KG1 (cell line): ENCODE data around the gene COPS9.

Experiments
- DNase-seq: peaks from one replicate; lab custom pipeline; 2025; lab: John Stamatoyannopoulos, UW

Gene COPS9

GRCh38 chr2:240134466-240134865 is 1.6 kb downstream of the COPS9 start:
- DNase-seq: no peak

GRCh38 chr2:240133401-240133800 is 2.7 kb downstream of the COPS9 start:
- no peak for DNase-seq

GRCh38 chr2:240132651-240132980 is 3.5 kb downstream of the COPS9 start:
- no peak for DNase-seq

GRCh38 chr2:240131941-240132650 is 4.0 kb downstream of the COPS9 start:
- no peak for DNase-seq

GRCh38 chr2:240131296-240131695 is 4.8 kb downstream of the COPS9 start:
- no peak for DNase-seq

- no peak for DNase-seq
Observed at GRCh38 chr2:240130393-240131195, 5.5 kb downstream of the COPS9 start.

GRCh38 chr2:240129731-240130392 is 6.2 kb downstream of the COPS9 start:
- DNase-seq: no peak

- no peak for DNase-seq
Observed at GRCh38 chr2:240129311-240129710, 6.8 kb downstream of the COPS9 start.

GRCh38 chr2:240128608-240129145 is 7.4 kb downstream of the COPS9 start:
- no peak for DNase-seq

GRCh38 chr2:240127911-240128607 is 8.0 kb downstream of the COPS9 start:
- DNase-seq: no peak

GRCh38 chr2:240127191-240127750 is 8.8 kb downstream of the COPS9 start:
- no peak for DNase-seq

GRCh38 chr2:240126731-240127130 is 9.4 kb downstream of the COPS9 start:
- no peak for DNase-seq

- DNase-seq: no peak
Observed at GRCh38 chr2:240125742-240126141, 10.4 kb downstream of the COPS9 start.

GRCh38 chr2:240124651-240125030 is 11.5 kb downstream of the COPS9 start:
- DNase-seq: no peak

- DNase-seq: no peak
Observed at GRCh38 chr2:240123821-240124650, 12.1 kb downstream of the COPS9 start.

- DNase-seq: no peak
Observed at GRCh38 chr2:240121675-240122074, 14.4 kb downstream of the COPS9 start.

GRCh38 chr2:240121190-240121589 is 14.9 kb downstream of the COPS9 start:
- no peak for DNase-seq

- DNase-seq: no peak
Observed at GRCh38 chr2:240114233-240114632, 21.9 kb downstream of the COPS9 start.

- no peak for DNase-seq
Observed at GRCh38 chr2:240112914-240113690, 23.0 kb downstream of the COPS9 start.

GRCh38 chr2:240111253-240111652 is 24.9 kb downstream of the COPS9 start:
- DNase-seq: no peak
